ENCODE measurements around the gene INPP5D.

Gene INPP5D

DNA sequence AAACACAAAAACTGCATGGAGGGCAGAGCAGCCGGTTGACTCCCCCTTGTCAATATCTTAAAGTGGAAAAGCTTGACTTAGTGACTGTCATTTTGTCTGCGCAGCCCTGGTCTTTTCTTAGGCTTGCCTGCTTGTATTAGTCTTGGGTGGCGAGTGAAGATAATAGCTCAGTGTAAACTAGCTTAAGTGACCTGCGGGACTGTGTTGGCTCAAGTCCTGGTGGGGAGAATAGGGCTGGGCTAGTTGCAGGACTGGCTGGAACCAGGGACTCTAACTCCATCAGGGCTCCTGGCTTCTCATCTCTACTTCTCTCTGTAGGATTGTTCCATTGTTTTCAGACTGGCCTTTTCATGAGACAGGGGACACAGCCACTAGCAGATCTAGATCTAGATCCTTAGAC lies 183.2 kb downstream of the INPP5D start:
- TF ChIP-seq CTCF (IDR thresholded peaks at IDR 0.05; ENCODE audit: low read depth, low read length) = no peak
- no peak for DNase-seq (ENCODE audit: extremely low read depth, low read depth)

- no peak for TF ChIP-seq CTCF (IDR thresholded peaks at IDR 0.05; ENCODE audit: low read depth, low read length)
These were observed 184.7 kb downstream of the INPP5D start for GRCh38 chr2:233244818-233245217.

DNA sequence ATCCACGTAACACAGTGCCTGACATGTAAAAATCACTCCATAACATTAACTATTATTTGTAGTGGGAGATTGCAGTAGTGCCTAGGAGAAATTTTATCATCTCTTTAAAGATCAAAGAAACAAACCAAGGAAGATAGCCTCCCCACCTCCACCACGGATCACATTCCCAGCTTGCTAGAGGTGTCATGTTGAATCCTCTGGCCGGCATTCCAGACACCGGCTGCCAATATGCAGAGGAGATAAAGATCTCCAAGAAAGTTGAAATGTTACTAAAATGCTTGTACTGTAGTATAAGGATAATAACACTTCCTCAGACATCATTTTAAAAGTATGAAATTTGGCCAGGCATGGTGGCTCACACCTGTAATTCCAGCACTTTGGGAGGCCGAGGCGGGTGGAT lies 185.3 kb downstream of the INPP5D start:
- DNase-seq (ENCODE audit: extremely low read depth, low read depth) = no peak
- TF ChIP-seq CTCF (IDR thresholded peaks at IDR 0.05; ENCODE audit: low read depth, low read length) = no peak

More at GRCh38 chr2:233244818-233245217, 184.7 kb downstream of the INPP5D start:
- no peak for DNase-seq (ENCODE audit: extremely low read depth, low read depth)

GRCh38 chr2:233247116-233247515 lies 187.0 kb downstream of the INPP5D start:
- DNase-seq (ENCODE audit: extremely low read depth, low read depth) = no peak
- TF ChIP-seq CTCF (IDR thresholded peaks at IDR 0.05; ENCODE audit: low read depth, low read length) = no peak

- DNase-seq (ENCODE audit: extremely low read depth, low read depth) = no peak
These were observed 187.6 kb downstream of the INPP5D start for GRCh38 chr2:233247744-233248143.

DNA sequence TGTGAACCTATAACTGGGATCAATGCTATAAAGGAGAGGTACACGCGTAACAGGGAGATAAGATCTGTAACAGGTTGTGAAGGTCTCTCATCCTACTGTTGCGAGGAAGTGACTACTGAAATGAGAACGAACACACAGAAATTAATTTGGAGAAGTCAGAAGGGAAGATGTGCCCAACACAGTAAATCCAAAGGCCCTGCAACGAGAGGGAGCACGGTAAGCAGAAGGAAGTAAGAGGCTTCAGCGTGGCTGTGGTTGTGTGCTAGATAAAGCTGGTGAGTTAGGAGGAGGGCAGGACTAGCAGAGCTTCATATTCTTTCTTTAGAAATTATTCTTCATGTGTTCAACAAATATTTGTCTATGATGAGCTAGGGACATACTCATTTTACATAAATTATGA lies 188.9 kb downstream of the INPP5D start:
- no peak for DNase-seq (ENCODE audit: extremely low read depth, low read depth)
- TF ChIP-seq CTCF (IDR thresholded peaks at IDR 0.05; ENCODE audit: low read depth, low read length) = no peak

More at GRCh38 chr2:233247744-233248143, 187.6 kb downstream of the INPP5D start:
- no peak for TF ChIP-seq CTCF (IDR thresholded peaks at IDR 0.05; ENCODE audit: low read depth, low read length)

GRCh38 chr2:233250568-233250967 lies 190.4 kb downstream of the INPP5D start:
- no peak for DNase-seq (ENCODE audit: extremely low read depth, low read depth)
- TF ChIP-seq CTCF (IDR thresholded peaks at IDR 0.05; ENCODE audit: low read depth, low read length) = no peak
